Activated CD4-positive, alpha-beta T cell treated with anti-CD3 and anti-CD28 coated beads, Interleukin-2, amount 10 ng/mL, durations not matched to agents 24 days and 14 days (primary cell): Measurements from ENCODE around the gene SLC17A1. TPM values are rescaled to one million over a fixed set of nuclear protein-coding genes. Genes with fewer than 3 reads are reported as not detected.

ENCODE experiments used
- DNase-seq: peaks from one replicate; pipeline ENCODE4 v3.0.0; 2022
- H3K27ac Mint-ChIP-seq: one replicate; pipeline ENCODE4 v1.8.0; 2022; ENCODE audit warnings: mild to moderate bottlenecking, mixed read lengths
- H3K27me3 Mint-ChIP-seq: one replicate; pipeline ENCODE4 v1.8.0; 2022; ENCODE audit warnings: mixed read lengths
- H3K36me3 Mint-ChIP-seq: one replicate; pipeline ENCODE4 v1.8.0; 2022; ENCODE audit warnings: low read depth, mild to moderate bottlenecking, mixed read lengths
- H3K4me1 Mint-ChIP-seq: one replicate; pipeline ENCODE4 v1.8.0; 2021; ENCODE audit warnings: mixed read lengths
- H3K4me3 Mint-ChIP-seq: one replicate; pipeline ENCODE4 v1.8.0; 2022; ENCODE audit warnings: mild to moderate bottlenecking, moderate library complexity, mixed read lengths
- H3K9me3 Mint-ChIP-seq: one replicate; pipeline ENCODE4 v1.8.0; 2021; ENCODE audit warnings: mixed read lengths
- intact Hi-C: fragments of 100-400 bp; cut with micrococcal nuclease; formaldehyde crosslinking; loops from one replicate; pipeline ENCODE4 v1.15.1; 2023
- total RNA-seq: library from RNA; stranded (reverse); gene quantifications from 2 replicates; pipeline ENCODE4 v1.2.3, GENCODE V29; 2022

SLC17A1 gene
- total RNA-seq, 1 donor from 2014 or later: 0.28 TPM

DNA sequence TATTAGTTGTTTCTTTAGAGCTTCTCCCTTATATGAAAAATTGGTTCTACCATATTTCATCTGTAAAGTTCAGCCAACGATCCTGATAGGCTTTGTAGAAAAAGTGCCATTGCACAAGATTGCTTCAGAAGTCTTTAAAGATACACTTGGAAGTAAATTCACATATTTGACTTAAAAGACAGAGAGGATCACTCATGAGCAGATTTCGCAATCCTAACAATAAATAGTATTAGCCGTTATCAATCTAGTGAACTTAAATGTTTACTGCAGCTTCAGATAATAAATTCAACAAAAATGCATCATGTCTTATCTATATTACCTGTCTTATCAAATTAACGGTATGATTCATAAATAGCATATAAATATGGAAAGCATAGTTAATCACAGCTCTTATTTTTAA is 86.0 kb downstream of the SLC17A1 start:
- intact Hi-C loops: no loop called here
- Mint-ChIP-seq H3K27ac (no peak overlapping the region), H3K27me3 (peaks cover 9% of the 10 kb centered on the region), H3K36me3 (no peaks in the 10 kb centered on the region), H3K4me3 (no peak overlapping the region), H3K4me1 (no peaks in the 10 kb centered on the region), H3K9me3 (peaks cover 10% of the 10 kb centered on the region)
- DNase-seq: no peak

DNA sequence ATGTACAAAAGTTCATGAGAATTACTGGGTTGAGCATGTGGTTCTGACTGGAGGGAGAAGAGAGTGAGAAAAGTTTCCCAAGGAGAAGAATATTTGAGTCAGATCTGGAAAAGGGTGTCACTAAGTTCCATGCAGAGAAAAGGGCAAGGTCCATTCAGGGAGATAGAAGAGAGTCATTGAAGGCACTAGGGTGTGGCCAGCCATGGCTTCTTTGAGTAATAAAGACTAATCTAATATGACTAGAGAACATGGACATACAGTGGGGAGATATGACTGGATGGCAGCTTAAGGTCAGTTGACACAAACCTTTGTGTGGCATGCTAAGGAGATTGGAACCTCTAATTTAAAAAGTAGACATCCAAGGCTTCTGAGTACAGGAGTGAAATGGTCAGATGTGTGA is 88.0 kb downstream of the SLC17A1 start:
- H3K9me3 Mint-ChIP-seq: peaks cover 4% of the 10 kb centered on the region
- no peaks in the 10 kb centered on the region for H3K36me3 Mint-ChIP-seq
- no peak overlapping the region for H3K27ac Mint-ChIP-seq
- H3K4me3 Mint-ChIP-seq: no peak overlapping the region
- H3K4me1 Mint-ChIP-seq: no peaks in the 10 kb centered on the region
- no peak for DNase-seq
- H3K27me3 Mint-ChIP-seq: peaks cover 16% of the 10 kb centered on the region
- intact Hi-C loops: no loop called here

DNA sequence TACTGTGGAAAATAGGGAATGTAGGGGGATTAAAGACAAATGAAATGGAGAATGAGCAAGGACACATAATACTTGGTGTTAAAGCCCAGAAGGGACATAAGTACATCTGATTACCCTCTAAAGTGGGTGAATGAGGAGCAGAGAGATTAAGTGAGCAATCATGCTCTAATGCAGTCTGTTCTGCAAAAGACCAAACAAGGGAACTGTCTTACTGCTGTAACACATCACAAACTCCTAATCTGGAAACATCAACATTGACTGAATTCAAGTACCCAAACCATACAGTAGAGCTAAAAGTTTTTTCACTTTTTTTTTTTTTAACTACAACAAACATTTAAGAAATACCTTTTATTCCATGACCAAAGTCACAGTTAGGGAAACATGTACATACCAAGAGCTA is 96.6 kb downstream of the SLC17A1 start:
- H3K27me3 Mint-ChIP-seq: peaks cover 40% of the 10 kb centered on the region
- peaks cover 7% of the 10 kb centered on the region for H3K9me3 Mint-ChIP-seq
- no peak for DNase-seq
- H3K4me3 Mint-ChIP-seq: no peak overlapping the region
- no peak overlapping the region for H3K27ac Mint-ChIP-seq
- no peaks in the 10 kb centered on the region for H3K4me1 Mint-ChIP-seq
- intact Hi-C loops: no loop called here
- H3K36me3 Mint-ChIP-seq: peaks cover 2% of the 10 kb centered on the region

Other genes starting within 250 kb of the SLC17A1 start
- gene SCGN, start 179.8 kb downstream of the SLC17A1 start, total RNA-seq: not detected in 2 replicates
- gene SLC17A4, start 77.3 kb downstream of the SLC17A1 start, total RNA-seq: not detected in 2 replicates
- 0.58 and 0.99 TPM in 2 replicates for gene SLC17A3, start 42.2 kb upstream of the SLC17A1 start, total RNA-seq
- gene SLC17A2, start 98.6 kb upstream of the SLC17A1 start, total RNA-seq: 0.14 TPM in 1 of 2 replicates, not detected in the other
- gene TRIM38, start 130.8 kb upstream of the SLC17A1 start, total RNA-seq: 23.0 and 24.5 TPM in 2 replicates